Measurements from ENCODE around the gene PLD5.

- TF ChIP-seq, protein P1, sequence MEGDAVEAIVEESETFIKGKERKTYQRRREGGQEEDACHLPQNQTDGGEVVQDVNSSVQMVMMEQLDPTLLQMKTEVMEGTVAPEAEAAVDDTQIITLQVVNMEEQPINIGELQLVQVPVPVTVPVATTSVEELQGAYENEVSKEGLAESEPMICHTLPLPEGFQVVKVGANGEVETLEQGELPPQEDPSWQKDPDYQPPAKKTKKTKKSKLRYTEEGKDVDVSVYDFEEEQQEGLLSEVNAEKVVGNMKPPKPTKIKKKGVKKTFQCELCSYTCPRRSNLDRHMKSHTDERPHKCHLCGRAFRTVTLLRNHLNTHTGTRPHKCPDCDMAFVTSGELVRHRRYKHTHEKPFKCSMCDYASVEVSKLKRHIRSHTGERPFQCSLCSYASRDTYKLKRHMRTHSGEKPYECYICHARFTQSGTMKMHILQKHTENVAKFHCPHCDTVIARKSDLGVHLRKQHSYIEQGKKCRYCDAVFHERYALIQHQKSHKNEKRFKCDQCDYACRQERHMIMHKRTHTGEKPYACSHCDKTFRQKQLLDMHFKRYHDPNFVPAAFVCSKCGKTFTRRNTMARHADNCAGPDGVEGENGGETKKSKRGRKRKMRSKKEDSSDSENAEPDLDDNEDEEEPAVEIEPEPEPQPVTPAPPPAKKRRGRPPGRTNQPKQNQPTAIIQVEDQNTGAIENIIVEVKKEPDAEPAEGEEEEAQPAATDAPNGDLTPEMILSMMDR (IDR thresholded peaks at IDR 0.05) = no peak
- no peak for TF ChIP-seq POLR2A (IDR thresholded peaks at IDR 0.05)
Observed at GRCh38 chr1:242477944-242478343, 46.6 kb downstream of the PLD5 start.
